ENCODE data around the gene RENBP. TPM values are rescaled to one million over a fixed set of nuclear protein-coding genes. Genes with fewer than 3 reads are reported as not detected.

The RENBP gene
- total RNA-seq, 1 donor, result 4.3 TPM

DNA sequence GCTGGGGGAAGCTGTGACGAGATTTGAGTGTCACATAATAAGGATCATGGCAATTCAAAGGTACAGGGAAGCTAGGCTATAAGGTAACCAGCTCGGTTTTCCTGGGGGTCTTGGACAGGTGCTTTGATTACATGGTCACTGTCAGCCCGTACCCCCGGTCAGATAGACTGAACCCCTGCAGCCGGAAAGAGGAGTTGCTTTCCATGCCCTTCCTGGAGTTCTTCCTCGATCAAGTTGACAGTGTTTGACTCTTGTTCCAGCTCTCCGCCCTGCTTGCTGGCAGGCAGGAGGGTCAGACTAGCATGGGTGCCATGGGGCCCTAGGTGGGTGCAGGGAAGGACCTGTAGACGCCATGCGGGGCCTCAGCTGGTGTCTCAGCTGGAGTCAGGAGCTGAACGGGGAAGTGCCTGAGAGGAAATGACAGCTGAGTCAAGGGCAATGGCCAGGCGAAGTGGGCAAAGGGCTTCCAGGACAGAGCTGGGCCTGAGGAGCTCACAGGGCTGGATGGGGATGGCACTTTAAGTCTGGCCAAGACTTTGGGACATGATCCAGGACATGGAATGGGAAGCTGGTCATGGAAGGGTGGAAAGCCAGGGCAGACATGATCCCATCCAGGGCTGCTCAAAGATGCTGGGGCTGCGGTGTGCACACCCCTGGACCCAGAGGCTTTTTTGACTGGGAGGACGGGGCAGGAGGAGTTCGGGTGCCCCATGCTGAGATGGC is 29.7 kb upstream of the RENBP start:
- DNase-seq (ENCODE audit: low read depth), result no peak
- no peak overlapping the region for H3K4me3 ChIP-seq (ENCODE audit: low read depth, low read length)
- TF ChIP-seq, protein P1, sequence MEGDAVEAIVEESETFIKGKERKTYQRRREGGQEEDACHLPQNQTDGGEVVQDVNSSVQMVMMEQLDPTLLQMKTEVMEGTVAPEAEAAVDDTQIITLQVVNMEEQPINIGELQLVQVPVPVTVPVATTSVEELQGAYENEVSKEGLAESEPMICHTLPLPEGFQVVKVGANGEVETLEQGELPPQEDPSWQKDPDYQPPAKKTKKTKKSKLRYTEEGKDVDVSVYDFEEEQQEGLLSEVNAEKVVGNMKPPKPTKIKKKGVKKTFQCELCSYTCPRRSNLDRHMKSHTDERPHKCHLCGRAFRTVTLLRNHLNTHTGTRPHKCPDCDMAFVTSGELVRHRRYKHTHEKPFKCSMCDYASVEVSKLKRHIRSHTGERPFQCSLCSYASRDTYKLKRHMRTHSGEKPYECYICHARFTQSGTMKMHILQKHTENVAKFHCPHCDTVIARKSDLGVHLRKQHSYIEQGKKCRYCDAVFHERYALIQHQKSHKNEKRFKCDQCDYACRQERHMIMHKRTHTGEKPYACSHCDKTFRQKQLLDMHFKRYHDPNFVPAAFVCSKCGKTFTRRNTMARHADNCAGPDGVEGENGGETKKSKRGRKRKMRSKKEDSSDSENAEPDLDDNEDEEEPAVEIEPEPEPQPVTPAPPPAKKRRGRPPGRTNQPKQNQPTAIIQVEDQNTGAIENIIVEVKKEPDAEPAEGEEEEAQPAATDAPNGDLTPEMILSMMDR (IDR thresholded peaks at IDR 0.05; ENCODE audit: insufficient read depth, low read depth, low read length), result no peak

DNA sequence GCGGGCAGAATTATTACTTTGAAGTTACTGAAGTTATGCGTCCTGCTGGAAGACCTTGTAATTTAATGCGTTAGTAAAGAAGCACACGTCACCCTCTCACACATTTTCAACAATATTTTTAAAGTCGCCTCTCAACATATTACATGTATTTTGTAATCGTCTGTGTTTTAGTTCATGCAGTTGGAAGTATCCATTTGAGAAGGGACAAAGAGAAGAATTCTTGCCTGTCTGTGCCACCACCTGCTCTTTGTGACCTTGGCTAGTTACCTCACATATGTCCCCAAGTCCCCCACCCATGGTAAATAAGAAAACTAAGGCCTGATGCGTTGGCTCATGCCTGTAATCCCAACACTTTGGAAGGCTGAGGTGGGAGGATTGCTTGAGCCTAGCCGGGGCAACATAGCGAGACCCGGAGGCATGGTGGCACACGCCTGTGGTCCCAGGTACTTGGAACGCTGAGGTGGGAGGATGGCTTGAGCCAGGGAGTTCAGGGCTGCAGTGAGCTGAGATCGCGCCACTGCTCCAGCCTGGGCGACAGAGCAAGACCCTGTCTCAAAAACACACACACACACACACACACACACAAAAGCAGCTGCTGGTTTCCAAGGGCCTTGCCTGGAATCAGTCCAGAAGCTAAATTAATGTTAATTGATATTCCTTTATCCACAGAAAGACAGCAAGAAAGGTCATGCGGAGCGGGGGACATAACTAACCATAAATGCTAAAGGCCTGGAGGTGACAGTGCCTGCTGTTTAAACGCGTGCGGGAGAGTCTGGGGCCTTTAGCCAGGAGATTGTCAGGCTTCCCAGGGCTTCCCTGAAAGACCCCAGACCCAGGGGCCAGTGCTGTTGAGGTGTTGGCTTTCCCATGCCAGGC is 28.9 kb upstream of the RENBP start:
- no peak for DNase-seq (ENCODE audit: low read depth)
- TF ChIP-seq, protein P1 (IDR thresholded peaks at IDR 0.05; ENCODE audit: insufficient read depth, low read depth, low read length), result no peak
- peak overlapping the region; percentile 63 for H3K4me3 ChIP-seq (ENCODE audit: low read depth, low read length)

DNA sequence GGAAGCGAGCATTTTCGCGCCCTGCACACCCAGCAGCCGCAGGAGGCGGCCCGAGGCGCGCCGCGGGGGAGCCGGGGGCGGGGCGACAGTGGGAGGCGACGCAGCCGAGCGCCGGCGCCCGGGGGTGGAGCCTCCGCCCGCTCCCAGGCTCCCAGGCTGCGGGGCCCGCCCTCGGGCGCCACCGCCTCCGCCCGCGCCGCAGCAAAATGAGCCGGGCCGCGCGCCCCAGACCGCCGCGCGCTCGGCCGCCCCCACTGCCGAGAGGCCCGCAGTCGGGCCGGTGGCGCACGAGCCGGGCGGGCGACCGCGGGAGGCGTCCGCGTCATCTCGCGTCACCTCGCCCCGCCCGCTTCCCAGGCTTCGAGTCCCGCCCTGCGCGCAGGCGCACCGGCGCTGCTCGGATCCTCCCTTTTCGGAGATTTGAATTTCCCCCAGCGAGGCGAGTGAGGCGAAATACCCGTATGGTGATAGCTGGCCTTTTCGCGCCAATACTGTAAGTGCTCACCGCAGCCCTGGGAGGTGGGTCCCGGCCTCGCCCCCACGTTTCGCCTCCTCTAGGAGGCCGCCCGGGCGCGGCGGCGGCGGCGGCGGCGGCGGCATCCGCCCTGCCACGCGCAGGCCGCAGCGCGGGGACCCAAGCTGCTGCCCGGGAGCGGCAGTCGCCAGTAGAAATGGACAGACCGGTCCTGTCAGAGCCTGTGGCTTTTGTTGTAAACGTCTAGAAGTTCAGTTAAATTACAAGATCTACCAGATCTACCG is 28.1 kb upstream of the RENBP start, which contains the start of gene TMEM187:
Gene TMEM187, plus strand, starts transcription at position 387 of the 759 bp plus-strand sequence. CDS start 9,309 bp downstream, outside the sequence.
- TF ChIP-seq, protein P1 (IDR thresholded peaks at IDR 0.05; ENCODE audit: insufficient read depth, low read depth, low read length), result no peak
- DNase-seq (ENCODE audit: low read depth), result peak; percentile 83
- peak within 1 kb of the TSS; percentile 88 for H3K4me3 ChIP-seq (ENCODE audit: low read depth, low read length)

DNA sequence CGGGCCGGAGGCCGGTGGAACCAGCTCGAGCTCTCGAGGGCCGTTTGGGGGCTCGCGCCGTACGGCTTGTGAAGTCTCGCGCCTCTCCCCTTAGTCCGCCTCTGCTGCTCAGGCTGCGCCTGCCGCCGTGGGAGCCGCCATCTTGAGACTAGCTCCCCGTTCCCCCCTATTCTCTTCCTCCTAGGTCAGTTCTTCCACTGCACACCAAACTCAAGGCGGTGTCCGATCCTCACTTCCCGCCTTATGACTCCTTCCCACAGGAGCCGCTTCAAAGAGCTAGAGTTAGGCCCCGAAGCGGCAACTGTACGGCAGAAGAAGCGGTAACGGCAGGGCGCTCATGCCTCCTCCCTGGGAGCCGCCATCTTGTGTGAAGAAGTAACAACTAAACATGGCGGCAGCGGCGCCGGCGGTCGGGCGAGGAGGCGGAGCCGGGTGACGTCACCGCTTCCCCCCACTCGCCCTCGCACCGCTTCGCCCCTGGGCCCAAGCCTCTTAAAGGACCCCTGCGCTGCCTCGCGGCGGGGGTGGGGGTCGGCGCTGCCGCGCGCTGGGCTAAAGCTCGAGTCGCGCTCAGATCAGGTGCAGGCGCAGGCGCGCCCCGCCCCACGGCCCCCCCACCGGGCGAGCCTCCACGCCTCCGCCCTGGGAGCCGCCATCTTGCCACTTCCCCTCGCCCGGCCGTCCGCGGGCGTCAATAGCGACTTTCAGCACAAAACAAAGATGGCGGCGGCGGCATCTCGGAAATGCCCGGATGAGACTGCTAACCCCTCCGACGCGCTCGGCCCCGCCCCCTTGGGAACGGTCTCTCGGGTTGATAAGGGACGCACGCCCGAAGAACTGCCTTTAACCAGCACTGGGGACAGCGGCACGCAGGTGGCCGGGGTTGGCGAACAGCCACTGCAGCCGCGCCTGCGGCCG is 27.3 kb upstream of the RENBP start, which contains the start of gene HCFC1:
Gene HCFC1, minus strand, starts transcription at position 369 of the 918 bp plus-strand sequence. CDS start 978 bp downstream, outside the sequence.
- peak; percentile 89 for DNase-seq (ENCODE audit: low read depth)
- TF ChIP-seq, protein P1 (IDR thresholded peaks at IDR 0.05; ENCODE audit: insufficient read depth, low read depth, low read length), result no peak
- peak within 1 kb of the TSS; percentile 88 for H3K4me3 ChIP-seq (ENCODE audit: low read depth, low read length)

DNA sequence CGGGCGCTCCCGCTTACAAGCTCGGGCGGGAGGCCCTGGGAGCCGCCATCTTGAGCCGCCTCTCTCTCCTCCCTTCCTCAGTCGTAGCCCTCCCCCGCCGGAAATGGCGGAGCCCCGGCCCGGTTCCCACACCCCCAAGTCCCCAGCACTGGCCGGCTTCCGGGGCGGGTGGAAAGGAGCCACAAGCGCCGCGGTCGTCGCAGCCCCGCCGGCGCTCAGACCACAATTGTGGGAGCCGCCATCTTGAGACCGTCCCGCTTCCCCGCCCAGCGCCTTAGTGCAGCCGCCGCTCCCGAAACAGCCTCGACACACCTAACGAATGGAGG is 26.6 kb upstream of the RENBP start:
- peak overlapping the region; percentile 88 for H3K4me3 ChIP-seq (ENCODE audit: low read depth, low read length)
- TF ChIP-seq, protein P1 (IDR thresholded peaks at IDR 0.05; ENCODE audit: insufficient read depth, low read depth, low read length), result no peak
- DNase-seq (ENCODE audit: low read depth), result peak; percentile 92

Data from fibroblast of villous mesenchyme (primary cell).